ENCODE results near the gene SAXO2.

DNA sequence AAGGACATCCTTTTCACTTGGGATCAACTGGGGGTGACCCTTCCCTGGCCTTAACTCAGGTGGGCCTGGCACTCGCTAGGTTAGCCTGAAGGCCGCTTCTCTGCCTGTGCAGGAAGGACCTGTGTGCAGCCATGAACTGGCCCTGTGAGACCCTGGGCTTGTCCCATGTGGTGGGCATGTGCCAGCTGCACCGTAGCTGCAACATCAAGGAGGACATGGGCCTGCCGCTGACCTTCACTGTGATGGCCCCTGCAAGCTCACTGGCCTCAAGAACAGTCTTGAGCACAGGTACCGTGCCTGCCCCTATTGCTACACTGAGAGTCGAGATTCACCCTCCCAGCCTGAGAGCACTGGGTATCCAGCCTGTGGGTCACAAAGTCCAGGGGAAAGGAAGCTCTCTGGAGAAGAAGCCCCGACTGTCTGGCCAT lies 43.0 kb downstream of the SAXO2 start:
- TF ChIP-seq, protein P1, sequence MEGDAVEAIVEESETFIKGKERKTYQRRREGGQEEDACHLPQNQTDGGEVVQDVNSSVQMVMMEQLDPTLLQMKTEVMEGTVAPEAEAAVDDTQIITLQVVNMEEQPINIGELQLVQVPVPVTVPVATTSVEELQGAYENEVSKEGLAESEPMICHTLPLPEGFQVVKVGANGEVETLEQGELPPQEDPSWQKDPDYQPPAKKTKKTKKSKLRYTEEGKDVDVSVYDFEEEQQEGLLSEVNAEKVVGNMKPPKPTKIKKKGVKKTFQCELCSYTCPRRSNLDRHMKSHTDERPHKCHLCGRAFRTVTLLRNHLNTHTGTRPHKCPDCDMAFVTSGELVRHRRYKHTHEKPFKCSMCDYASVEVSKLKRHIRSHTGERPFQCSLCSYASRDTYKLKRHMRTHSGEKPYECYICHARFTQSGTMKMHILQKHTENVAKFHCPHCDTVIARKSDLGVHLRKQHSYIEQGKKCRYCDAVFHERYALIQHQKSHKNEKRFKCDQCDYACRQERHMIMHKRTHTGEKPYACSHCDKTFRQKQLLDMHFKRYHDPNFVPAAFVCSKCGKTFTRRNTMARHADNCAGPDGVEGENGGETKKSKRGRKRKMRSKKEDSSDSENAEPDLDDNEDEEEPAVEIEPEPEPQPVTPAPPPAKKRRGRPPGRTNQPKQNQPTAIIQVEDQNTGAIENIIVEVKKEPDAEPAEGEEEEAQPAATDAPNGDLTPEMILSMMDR (IDR thresholded peaks at IDR 0.05), result no peak
- no peak for TF ChIP-seq POLR2A (IDR thresholded peaks at IDR 0.05)
